ENCODE measurements around the gene SPTA1.

Gene SPTA1

DNA sequence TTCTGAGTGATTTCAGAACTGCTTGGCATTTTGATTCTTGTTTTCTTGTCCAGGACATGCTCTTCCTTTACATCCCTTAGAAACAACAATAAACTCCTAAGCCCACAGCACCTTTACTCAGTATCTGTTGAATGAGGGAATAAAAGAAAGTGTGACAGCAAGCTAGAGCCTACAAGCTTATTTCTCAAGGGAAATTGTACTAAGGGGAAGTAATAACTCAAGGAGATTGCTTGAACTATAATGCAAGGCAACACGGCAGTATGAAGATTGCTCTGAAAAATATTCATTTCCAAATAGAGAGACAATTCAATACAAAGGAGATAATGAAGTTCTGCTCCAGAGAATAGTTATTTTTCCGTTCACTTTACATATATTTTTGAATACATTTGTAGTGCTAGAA, 122.7 kb downstream of the SPTA1 start:
- Histone ChIP-seq H3K27me3 (ENCODE audit: control insufficient read depth, insufficient read depth, low read length) (no peaks in the 10 kb centered on the region), H3K9ac (ENCODE audit: low read depth, low read length) (no peak overlapping the region), H3K4me1 (ENCODE audit: control insufficient read depth, insufficient read depth, low read length) (no peaks in the 10 kb centered on the region), H3K4me3 (ENCODE audit: low read depth, low read length) (no peak overlapping the region), H3K9me3 (ENCODE audit: control insufficient read depth, insufficient read depth, low read length) (no peaks in the 10 kb centered on the region), H3K36me3 (ENCODE audit: control insufficient read depth, insufficient read depth, low read length) (no peaks in the 10 kb centered on the region)

All from iPS-15b (cell line).